ENCODE data around the gene SPECC1. TPM values are rescaled to one million over a fixed set of nuclear protein-coding genes. Genes with fewer than 3 reads are reported as not detected.
"Not testable (repeated sequence)": the region's sequence is repeated elsewhere in the genome, so short reads cannot be mapped to it uniquely, and the experiment has no call there.

Gene SPECC1
- total RNA-seq, 1 donor, result 48.4 TPM

DNA sequence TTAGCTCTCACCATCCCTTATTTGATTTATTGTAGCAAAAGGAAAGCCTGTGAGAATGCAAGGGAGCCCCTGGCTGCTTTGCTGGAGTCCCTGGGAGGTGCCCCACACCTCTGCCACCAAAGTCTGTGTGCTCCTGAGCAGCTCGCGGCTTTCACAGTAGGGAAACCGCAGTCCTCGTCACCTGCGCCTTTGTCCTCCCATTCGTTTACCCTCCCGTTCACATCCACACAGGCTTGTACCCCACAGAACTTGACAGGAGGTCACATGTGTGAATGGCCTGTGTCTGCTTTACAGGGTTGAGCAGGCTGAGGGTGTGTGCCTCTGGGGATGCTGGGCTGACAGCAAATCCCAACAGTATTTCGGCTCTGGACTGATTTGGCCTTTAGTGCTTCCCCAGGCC lies 305.7 kb downstream of the SPECC1 start:
- no peaks in the 10 kb centered on the region for H3K4me1 ChIP-seq (ENCODE audit: insufficient read depth, low read length)
- no peak overlapping the region for H3K4me3 ChIP-seq (ENCODE audit: low read length)
- H3K9me3 ChIP-seq (ENCODE audit: low read depth, low read length), result no peaks in the 10 kb centered on the region
- no peaks in the 10 kb centered on the region for H3K27me3 ChIP-seq (ENCODE audit: insufficient read depth, low read length)

DNA sequence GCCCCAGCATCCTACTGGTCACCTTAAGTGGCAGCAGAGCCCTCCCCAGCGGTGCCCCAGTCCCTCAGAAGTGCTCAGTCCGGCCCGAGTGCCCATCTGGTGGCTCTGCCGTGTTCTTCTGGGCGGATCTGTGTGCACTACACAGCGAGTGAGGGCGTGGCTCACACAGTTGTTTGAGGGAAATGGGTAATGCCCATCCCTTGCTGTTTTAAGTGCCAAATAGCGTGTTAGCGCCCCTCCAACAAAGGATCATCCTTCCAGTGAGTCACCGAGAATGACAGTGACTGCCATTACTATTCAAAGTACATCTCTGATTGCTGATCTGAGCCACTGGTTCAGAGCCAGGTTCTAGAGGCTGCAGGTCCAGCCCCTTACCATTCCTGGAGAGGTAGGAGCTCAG lies 306.2 kb downstream of the SPECC1 start:
- no peaks in the 10 kb centered on the region for H3K27me3 ChIP-seq (ENCODE audit: insufficient read depth, low read length)
- no peak overlapping the region for H3K4me3 ChIP-seq (ENCODE audit: low read length)
- no peaks in the 10 kb centered on the region for H3K9me3 ChIP-seq (ENCODE audit: low read depth, low read length)
- no peaks in the 10 kb centered on the region for H3K4me1 ChIP-seq (ENCODE audit: insufficient read depth, low read length)

DNA sequence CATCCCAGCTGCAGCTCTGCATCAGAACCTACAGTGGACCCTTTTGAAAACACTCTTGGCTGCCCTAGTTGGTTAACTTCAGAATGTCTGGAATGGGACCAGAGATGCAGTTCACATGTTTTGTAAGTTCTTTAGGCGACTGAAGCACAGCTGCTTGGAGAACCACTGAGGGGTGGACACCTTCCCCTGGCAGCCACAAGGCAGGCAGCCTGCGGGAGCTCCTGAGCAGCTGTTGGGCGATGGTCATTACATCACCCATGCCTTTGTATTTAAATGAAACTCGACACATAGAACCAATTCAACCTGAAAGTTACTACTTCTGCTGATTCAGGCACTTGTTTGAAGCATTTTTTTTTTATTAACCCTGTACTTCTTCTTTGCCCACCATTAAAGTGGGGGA lies 306.7 kb downstream of the SPECC1 start:
- Histone ChIP-seq H3K27me3 (ENCODE audit: insufficient read depth, low read length) (no peaks in the 10 kb centered on the region), H3K9me3 (ENCODE audit: low read depth, low read length) (no peaks in the 10 kb centered on the region), H3K4me3 (ENCODE audit: low read length) (no peak overlapping the region), H3K4me1 (ENCODE audit: insufficient read depth, low read length) (no peaks in the 10 kb centered on the region)

DNA sequence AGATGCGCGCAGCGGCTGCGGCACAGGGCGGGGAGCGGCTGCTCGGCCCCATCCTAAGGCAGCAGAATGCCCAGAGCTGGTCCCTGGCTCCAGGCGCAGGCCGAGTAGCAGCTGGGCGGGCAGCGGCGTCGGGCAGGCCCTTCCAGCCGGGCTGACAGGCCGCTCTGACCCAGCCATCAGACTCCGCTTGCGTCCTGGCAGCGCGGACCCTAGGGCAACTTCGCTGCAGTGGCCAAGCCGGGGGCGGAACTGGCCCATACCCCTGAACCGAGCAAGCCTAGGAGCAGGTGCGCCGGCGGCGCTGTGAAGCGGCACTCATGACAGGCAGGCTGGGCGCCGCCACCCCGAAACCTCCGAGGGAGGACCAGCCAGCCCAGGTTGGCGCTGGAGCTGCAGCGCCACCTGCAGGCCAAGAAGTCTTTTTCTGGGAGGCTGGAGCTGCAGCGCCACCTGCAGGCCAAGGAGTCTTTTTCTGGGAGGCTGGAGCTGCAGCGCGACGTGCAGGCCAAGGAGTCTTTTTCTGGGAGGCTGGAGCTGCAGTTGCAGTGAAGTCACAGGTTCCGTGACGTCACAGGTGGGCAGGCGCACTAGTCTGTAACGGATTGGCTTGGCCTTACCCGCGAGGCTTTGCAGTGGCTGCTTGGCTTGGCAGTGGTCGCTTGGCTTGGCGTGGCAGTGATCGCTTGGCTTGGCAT lies 311.5 kb downstream of the SPECC1 start:
- H3K4me3 ChIP-seq (ENCODE audit: low read length); H3K9me3 ChIP-seq (ENCODE audit: low read depth, low read length); H3K27me3 ChIP-seq (ENCODE audit: insufficient read depth, low read length); H3K4me1 ChIP-seq (ENCODE audit: insufficient read depth, low read length): not testable (repeated sequence)

DNA sequence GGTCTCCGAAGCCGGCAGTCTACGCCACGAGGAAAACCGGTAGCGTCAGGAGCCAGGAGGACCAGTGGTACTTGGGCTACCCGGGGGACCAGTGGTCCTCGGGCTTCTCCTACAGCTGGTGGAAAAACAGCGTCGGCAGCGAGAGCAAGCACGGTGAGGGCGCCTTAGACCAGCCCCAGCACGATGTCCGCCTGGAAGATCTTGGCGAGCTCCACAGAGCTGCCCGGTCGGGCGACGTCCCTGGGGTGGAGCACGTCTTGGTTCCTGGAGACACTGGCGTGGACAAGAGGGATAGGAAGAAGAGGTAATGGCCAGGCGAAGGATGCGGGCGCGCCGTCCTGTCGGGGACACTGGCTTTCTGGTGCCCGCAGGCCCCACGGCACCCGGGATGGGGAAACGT lies 312.2 kb downstream of the SPECC1 start:
- not testable (repeated sequence) for H3K4me3 ChIP-seq (ENCODE audit: low read length); H3K27me3 ChIP-seq (ENCODE audit: insufficient read depth, low read length); H3K9me3 ChIP-seq (ENCODE audit: low read depth, low read length); H3K4me1 ChIP-seq (ENCODE audit: insufficient read depth, low read length)

DNA sequence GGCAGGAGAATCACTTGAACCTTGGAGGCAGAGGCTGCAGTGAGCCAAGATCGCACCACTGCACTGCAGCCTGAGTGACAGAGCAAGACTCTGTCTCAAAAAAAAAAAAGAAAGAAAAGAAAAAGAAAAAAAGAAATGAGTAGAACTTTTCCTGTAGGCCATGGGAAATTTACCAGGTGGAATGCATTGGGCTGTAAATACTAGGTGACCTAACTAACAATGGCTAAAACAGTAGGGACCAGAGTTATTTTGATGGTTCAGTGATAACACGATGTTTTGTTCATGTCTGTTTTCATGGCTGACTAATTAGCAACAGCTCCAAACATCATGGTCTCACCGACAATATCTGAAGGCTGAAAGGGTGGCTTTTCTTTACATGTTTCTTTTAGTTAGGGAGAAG lies 318.6 kb downstream of the SPECC1 start:
- not testable (repeated sequence) for H3K27me3 ChIP-seq (ENCODE audit: insufficient read depth, low read length)

DNA sequence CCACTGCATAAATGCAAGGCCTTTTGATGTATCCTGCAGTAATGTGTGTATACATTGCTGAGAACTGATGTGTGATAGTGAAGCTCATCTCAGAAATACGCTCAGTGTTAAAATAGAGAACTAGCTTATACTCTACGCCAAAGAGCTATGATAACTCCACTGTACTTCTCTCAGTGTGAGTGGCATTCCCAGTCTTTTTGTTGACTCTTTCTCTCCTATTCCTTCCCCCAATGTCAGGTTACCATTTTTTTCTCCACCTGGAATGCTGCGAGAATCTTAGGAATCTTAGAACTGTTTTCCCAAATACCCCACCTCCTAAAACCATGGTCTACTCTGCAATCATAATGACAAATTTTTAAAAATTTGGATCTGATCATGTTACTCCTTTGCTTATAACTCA lies 342.2 kb downstream of the SPECC1 start:
- not testable (repeated sequence) for H3K4me3 ChIP-seq (ENCODE audit: low read length); H3K27me3 ChIP-seq (ENCODE audit: insufficient read depth, low read length); H3K4me1 ChIP-seq (ENCODE audit: insufficient read depth, low read length); H3K9me3 ChIP-seq (ENCODE audit: low read depth, low read length)

More for the DNA sequence above, 318.6 kb downstream of the SPECC1 start:
- not testable (repeated sequence) for H3K4me3 ChIP-seq (ENCODE audit: low read length); H3K4me1 ChIP-seq (ENCODE audit: insufficient read depth, low read length); H3K9me3 ChIP-seq (ENCODE audit: low read depth, low read length)

DNA sequence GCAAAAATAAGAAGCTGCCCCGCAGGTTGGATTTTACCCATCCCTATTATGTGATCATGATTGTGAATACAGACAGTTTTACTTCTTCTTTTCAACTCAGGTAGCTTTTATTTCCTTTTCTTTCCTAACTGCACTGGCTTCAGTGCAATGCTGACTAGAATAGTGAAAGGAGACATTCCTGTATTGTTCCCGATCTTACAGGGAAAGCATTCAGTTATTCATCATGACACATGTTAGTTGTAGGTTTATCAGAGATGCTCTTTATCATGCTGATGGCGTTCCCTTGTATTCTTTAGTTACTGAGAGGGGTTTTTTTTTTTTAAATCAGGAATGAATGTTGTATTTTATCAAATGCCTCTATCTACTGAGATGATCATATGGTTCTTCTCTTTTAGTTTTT lies 343.4 kb downstream of the SPECC1 start:
- not testable (repeated sequence) for H3K4me3 ChIP-seq (ENCODE audit: low read length); H3K27me3 ChIP-seq (ENCODE audit: insufficient read depth, low read length); H3K9me3 ChIP-seq (ENCODE audit: low read depth, low read length); H3K4me1 ChIP-seq (ENCODE audit: insufficient read depth, low read length)

DNA sequence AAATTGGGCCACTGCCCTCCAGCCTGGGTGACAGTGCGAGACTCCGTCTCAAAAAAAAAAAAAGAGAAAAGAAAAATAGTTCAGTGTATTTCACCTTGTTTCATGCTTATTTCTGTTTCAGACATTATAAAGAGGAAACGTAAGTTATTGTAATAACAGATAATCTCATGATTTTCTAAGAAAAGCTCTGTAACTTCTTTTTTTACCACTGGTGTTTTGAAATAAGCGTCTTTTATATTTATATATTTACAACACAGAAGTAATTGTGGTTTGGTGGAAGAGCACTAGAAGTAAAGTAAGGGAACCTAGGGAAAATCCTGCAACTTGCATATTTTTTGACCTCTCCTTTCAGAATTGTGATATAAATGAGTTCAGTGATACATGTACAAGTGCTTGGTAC lies 354.7 kb downstream of the SPECC1 start:
- not testable (repeated sequence) for H3K4me1 ChIP-seq (ENCODE audit: insufficient read depth, low read length); H3K27me3 ChIP-seq (ENCODE audit: insufficient read depth, low read length); H3K4me3 ChIP-seq (ENCODE audit: low read length); H3K9me3 ChIP-seq (ENCODE audit: low read depth, low read length)

Other genes starting within 250 kb of the SPECC1 start
- 9.7 TPM for gene ULK2, start 141.4 kb upstream of the SPECC1 start, total RNA-seq
- 29.0 TPM for gene AKAP10, start 31.5 kb upstream of the SPECC1 start, total RNA-seq

Data from mononuclear cell (primary cell).